HEK293T (cell line): ENCODE results near the gene AADACL4.

ENCODE experiments used
- CTCF ChIA-PET: fragments of 350-600 bp; formaldehyde crosslinking; extraction: SDS; loops from one replicate; lab custom pipeline; 2021; ENCODE audit warnings: antibody characterized with exemption, inconsistent platforms; lab: Yijun Ruan, JAX
- POLR2A ChIA-PET: fragments of 350-600 bp; formaldehyde crosslinking; extraction: SDS; loops from one replicate; lab custom pipeline; 2020; ENCODE audit warnings: antibody characterized with exemption, inconsistent platforms; lab: Yijun Ruan, JAX
- DNase-seq: peaks from one replicate; pipeline ENCODE4 v3.0.0; 2012; ENCODE audit warnings: mixed read lengths; ENCODE audit errors: extremely low spot score
- ARNT ChIP-seq: fragments of 450-650 bp; IDR thresholded peaks from 2 replicates; pipeline ENCODE4 v1.6.1; 2017; ENCODE audit warnings: mild to moderate bottlenecking
- BHLHE40 ChIP-seq: fragments of 450-650 bp; IDR thresholded peaks from 2 replicates; pipeline ENCODE4 v1.6.1; 2016; ENCODE audit warnings: mild to moderate bottlenecking, moderate library complexity, borderline replicate concordance
- CTBP1 ChIP-seq: fragments of 450-650 bp; IDR thresholded peaks from 2 replicates; pipeline ENCODE4 v1.6.1; 2016; ENCODE audit warnings: borderline replicate concordance
- ELF4 ChIP-seq: fragments of 450-650 bp; IDR thresholded peaks from 2 replicates; pipeline ENCODE4 v1.6.1; 2017; ENCODE audit warnings: antibody characterized with exemption
- FOXA1 ChIP-seq: fragments of 450-650 bp; IDR thresholded peaks from 2 replicates; pipeline ENCODE4 v1.6.1; 2016; ENCODE audit warnings: mild to moderate bottlenecking
- FOXK2 ChIP-seq: fragments of 450-650 bp; IDR thresholded peaks from 2 replicates; pipeline ENCODE4 v1.6.1; 2016; ENCODE audit warnings: mild to moderate bottlenecking
- FOXM1 ChIP-seq: fragments of 450-650 bp; IDR thresholded peaks from 2 replicates; pipeline ENCODE4 v1.6.1; 2017; ENCODE audit warnings: mild to moderate bottlenecking, borderline replicate concordance
- HDGF ChIP-seq: fragments of 450-650 bp; IDR thresholded peaks from 2 replicates; pipeline ENCODE4 v1.6.1; 2017; ENCODE audit warnings: antibody characterized with exemption, borderline replicate concordance
- L3MBTL2 ChIP-seq: fragments of 450-650 bp; conservative IDR thresholded peaks from 2 replicates; pipeline ENCODE4 v1.6.1; 2016; ENCODE audit warnings: mild to moderate bottlenecking
- LEF1 ChIP-seq: fragments of 450-650 bp; IDR thresholded peaks from 2 replicates; pipeline ENCODE4 v1.6.1; 2017; ENCODE audit warnings: mild to moderate bottlenecking, borderline replicate concordance
- NFRKB ChIP-seq: fragments of 450-650 bp; IDR thresholded peaks from 2 replicates; pipeline ENCODE4 v1.6.1; 2016; ENCODE audit warnings: mild to moderate bottlenecking, moderate library complexity
- SP1 ChIP-seq: fragments of 450-650 bp; IDR thresholded peaks from 2 replicates; pipeline ENCODE4 v1.6.1; 2017
- SUZ12 ChIP-seq: fragments of 450-650 bp; IDR thresholded peaks from 2 replicates; pipeline ENCODE4 v1.6.1; 2016; ENCODE audit warnings: mild to moderate bottlenecking
- TARDBP ChIP-seq: fragments of 450-650 bp; IDR thresholded peaks from 2 replicates; pipeline ENCODE4 v1.6.1; 2016
- ZNF384 ChIP-seq: fragments of 450-650 bp; IDR thresholded peaks from 2 replicates; pipeline ENCODE4 v1.6.1; 2016
- TF ChIP-seq, protein P1 (sequence below): fragments of 450-650 bp; IDR thresholded peaks from 2 replicates; pipeline ENCODE4 v1.6.1; 2016

The AADACL4 gene

DNA sequence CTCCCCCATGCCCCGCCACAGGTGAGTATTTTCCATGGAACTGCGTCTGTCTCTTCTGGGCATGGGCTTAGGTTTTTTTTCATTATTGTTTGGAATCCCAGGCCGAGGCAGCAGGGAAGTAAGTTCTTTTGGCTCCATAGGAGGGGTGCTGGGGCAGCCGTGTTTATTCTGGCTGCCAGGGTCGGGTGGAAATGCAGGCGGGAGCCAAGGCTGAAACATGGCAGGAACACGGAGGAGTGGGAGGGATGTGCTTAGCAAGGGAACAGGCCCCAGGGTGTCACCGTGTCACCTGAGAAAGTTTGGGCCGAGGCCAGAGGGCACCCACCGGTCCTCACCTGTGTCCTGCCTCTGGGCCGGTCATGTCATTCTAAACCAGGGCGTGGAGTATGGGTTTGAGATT, 21.4 kb upstream of the AADACL4 start:
- CTCF ChIA-PET: no interaction called here
- DNase-seq: no peak
- POLR2A ChIA-PET: no interaction called here
- no peak for TF ChIP-seq L3MBTL2
- no peak for TF ChIP-seq NFRKB
- TF ChIP-seq CTBP1: no peak
- TF ChIP-seq ZNF384: no peak
- TF ChIP-seq FOXA1: no peak
- TF ChIP-seq HDGF: no peak
- TF ChIP-seq, protein P1, sequence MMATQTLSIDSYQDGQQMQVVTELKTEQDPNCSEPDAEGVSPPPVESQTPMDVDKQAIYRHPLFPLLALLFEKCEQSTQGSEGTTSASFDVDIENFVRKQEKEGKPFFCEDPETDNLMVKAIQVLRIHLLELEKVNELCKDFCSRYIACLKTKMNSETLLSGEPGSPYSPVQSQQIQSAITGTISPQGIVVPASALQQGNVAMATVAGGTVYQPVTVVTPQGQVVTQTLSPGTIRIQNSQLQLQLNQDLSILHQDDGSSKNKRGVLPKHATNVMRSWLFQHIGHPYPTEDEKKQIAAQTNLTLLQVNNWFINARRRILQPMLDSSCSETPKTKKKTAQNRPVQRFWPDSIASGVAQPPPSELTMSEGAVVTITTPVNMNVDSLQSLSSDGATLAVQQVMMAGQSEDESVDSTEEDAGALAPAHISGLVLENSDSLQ: no peak

GRCh38 chr1:12625276-12625675, 18.6 kb upstream of the AADACL4 start:
- TF ChIP-seq FOXA1: no peak
- no peak for TF ChIP-seq BHLHE40
- TF ChIP-seq TARDBP: no peak
- TF ChIP-seq LEF1: no peak
- no peak for TF ChIP-seq L3MBTL2
- no peak for TF ChIP-seq SP1
- TF ChIP-seq ZNF384: no peak
- TF ChIP-seq SUZ12: no peak
- no peak for TF ChIP-seq ARNT
- no peak for TF ChIP-seq HDGF
- TF ChIP-seq, protein P1: no peak
- no peak for TF ChIP-seq FOXM1
- no peak for TF ChIP-seq CTBP1
- CTCF ChIA-PET: no interaction called here
- no peak for DNase-seq
- POLR2A ChIA-PET: no interaction called here

DNA sequence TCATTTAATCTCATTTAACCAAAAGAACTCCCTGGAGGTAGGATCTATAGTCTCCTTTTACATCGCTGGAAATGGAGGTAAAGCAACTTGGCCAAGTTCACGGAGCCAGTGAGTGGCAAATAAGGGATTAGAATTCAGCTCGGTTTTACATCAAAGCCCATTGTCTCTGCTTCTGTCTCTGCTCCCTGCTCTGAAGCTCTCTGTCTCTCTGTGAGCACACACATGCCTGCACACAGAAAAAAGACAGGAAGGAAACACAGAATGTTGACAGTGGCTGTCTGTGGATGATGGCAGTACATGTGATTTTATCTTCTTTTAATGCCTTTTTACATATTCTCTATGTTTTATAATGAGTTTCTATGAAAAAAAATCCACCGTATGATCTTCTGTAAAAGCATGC, 17.0 kb upstream of the AADACL4 start:
- CTCF ChIA-PET: no interaction called here
- no peak for DNase-seq
- TF ChIP-seq HDGF (no peak), CTBP1 (no peak), LEF1 (no peak), FOXA1 (no peak), TARDBP (no peak), BHLHE40 (no peak), FOXK2 (no peak)
- POLR2A ChIA-PET: no interaction called here

- CTCF ChIA-PET: no interaction called here
- TF ChIP-seq LEF1 (no peak), L3MBTL2 (no peak), ARNT (no peak), BHLHE40 (no peak), NFRKB (no peak), SUZ12 (no peak), FOXK2 (no peak), ELF4 (no peak), HDGF (no peak), TARDBP (no peak), SP1 (no peak), ZNF384 (no peak), FOXM1 (no peak)
- TF ChIP-seq, protein P1: no peak
- DNase-seq: no peak
- POLR2A ChIA-PET: no interaction called here
These were observed 16.6 kb upstream of the AADACL4 start for GRCh38 chr1:12627296-12627695.

GRCh38 chr1:12629511-12629956, 14.4 kb upstream of the AADACL4 start:
- ChIA-PET CTCF (interaction anchor here (0.6 to 1.4 kb wide), 2 partner anchors 29 to 42 kb away, joined by 4 read pairs; no protein-coding TSS in a partner anchor), POLR2A (interaction anchor here (1.2 kb wide), 1 partner anchor 11 kb away, joined by 4 read pairs; the partner anchor contains the start of gene DHRS3)
- no peak for TF ChIP-seq FOXK2
- TF ChIP-seq FOXA1: no peak
- TF ChIP-seq ZNF384: no peak
- TF ChIP-seq L3MBTL2: no peak
- TF ChIP-seq, protein P1: no peak
- no peak for TF ChIP-seq SP1
- no peak for TF ChIP-seq BHLHE40
- TF ChIP-seq TARDBP: no peak
- TF ChIP-seq LEF1: no peak
- TF ChIP-seq SUZ12: no peak
- no peak for TF ChIP-seq ARNT
- TF ChIP-seq ELF4: no peak
- TF ChIP-seq CTBP1: no peak
- TF ChIP-seq NFRKB: no peak
- no peak for TF ChIP-seq FOXM1
- no peak for TF ChIP-seq HDGF
- DNase-seq: no peak
